HG03520 (cell line): ENCODE measurements around the gene RALGAPB.
A peak's percentile ranks its signal among the peaks of the same experiment; 100 is the strongest.
"Not testable (repeated sequence)": the region's sequence is repeated elsewhere in the genome, so short reads cannot be mapped to it uniquely, and the experiment has no call there.

Experiments used
- ATAC-seq: cut with Tn5 transposase; IDR thresholded peaks from one replicate; pipeline ENCODE4 v1.9.1; 2021; ENCODE audit warnings: mild to moderate bottlenecking, moderate library complexity; ENCODE audit not compliant: unreplicated experiment

The RALGAPB gene

DNA sequence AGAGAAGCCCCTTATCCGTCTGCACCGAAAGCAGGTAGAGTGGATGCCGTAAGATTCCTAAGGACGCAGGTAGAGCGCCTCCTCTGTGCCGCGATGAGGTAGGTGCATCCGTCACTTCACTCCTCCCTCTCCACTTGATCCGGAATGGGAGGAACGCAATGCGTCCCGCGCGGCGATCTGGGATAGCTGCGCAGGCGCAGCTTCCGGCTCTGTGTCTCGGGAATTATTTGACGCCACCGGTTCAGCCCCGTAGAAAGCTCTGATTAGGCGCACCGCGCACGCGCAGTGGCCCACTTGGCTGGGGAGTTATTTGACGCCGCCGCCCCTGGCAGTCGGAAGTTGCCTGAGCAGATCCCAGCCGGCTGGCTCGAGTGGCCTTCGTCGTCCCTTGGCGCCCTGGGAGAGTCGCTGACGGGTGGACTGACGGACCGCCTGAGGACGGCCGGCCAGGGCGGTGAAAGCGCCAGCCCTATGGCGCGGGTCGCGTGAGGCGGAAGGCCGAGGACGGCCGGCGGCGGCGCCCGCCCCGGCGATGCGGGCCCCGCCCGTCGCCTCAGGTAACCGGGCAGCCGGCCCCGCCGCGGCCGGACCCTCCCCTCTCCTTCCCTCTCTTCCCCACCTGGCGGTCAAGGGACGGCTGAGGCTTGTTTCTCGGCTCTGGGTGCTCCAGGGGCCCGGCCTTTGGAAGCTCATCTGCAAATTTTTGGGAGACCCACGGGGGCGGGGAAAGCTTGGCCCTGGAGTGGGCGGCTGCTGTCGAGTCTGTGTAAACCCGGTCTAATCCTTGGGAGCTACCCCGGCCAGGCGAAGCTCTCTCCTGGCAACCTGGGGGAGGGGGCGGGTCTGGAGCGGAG is at the start of gene RALGAPB:
Gene RALGAPB, plus strand, starts transcription at position 331 of the 854 bp plus-strand sequence. CDS start 15,590 bp downstream, outside the sequence.
- peak; percentile 84 for ATAC-seq

DNA sequence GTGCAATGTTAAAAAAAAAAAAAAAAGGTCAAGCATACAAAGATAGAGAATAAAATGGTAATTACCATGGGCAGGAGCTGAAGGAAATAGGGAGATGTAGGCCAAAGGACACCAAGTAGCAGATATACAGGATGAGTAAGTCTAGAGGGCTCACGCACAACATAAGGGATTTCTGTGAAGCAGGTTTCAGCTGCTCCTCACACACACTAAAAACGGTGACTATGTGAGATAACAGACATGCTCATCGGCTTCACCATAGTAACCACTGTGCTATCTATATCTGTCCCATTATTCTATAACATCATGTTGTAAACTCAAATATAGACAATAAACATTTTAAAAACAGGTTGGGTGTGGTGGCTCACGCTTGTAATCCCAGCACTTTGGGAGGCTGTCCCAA is 49.1 kb upstream of the RALGAPB start:
- ATAC-seq = no peak

DNA sequence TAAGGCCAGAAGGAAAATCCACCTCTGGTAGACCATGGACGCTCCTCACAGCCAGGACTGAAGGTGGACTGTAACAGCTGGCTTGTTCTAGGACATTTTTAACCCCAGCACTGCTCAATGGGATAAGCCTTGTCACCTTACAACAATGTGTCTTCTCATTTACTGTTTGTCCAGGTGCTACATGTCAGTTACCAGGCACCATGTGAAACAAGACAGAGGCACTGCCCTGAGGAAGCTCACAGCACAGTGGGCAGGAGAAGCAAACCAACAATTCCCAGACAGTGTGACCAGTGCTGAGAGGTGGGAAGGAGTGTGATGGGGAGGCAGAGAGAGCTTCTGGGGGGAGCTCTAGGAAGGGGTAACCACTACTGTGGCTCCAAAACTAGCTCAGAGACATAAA is 48.2 kb upstream of the RALGAPB start:
- no peak for ATAC-seq

DNA sequence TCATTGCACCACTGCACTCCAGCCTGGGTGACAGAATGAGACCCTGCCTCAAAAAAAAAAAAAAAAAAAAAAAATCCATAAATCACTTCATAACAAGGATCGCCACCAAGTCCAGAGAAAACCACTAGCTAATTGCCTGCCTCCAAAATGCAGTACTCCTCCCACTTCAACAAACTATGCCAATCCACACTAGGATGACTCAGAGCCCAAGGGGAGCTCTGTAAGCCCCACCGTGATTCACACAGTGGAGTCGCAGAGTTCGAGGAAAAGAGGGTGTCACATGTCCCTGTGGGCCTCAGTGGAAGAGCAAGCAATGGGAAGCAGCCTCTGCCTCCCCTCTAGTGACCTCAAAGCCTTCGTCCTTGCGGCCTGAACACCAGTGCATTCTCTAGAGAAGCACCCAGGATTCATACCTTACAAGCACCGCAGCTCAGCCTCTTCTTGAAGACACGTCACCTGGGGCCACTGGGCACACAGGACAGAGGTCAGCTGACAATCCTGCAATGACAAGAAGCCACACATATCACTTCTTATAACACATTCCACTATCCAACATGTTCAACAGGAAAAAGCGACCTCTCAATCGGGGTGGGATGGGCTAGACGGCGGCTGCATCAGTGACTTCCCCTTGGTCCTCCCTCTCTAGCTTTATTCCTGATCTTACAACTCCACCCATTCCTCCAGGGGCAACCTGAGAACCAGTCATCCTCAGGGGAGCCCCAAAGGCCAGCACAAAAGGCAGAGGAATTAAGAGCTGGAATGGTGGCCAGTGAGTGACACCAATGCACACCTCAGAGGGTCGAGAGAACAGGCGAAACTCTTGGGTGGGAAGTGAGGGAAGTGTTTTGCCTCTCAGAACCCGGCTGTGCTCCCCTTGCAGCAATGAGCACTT is 46.4 kb upstream of the RALGAPB start:
- ATAC-seq = no peak

DNA sequence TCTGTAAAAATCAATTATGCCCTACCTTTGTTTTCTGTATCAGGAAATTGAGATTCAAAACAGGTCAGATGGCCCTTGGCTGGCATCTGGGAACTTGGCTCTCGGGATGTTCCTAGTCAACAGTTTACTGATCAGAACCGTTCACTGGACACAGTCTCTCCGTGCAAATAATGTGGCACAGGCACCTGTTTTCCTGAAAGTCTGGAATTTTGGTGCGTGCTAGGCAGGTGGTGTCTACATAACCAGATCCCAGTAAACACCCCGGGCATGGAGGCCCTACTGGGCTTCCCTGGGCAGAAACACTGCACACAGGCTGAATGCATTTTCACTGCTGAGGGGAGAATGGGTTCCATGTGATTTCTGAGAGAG is 45.0 kb upstream of the RALGAPB start:
- no peak for ATAC-seq

DNA sequence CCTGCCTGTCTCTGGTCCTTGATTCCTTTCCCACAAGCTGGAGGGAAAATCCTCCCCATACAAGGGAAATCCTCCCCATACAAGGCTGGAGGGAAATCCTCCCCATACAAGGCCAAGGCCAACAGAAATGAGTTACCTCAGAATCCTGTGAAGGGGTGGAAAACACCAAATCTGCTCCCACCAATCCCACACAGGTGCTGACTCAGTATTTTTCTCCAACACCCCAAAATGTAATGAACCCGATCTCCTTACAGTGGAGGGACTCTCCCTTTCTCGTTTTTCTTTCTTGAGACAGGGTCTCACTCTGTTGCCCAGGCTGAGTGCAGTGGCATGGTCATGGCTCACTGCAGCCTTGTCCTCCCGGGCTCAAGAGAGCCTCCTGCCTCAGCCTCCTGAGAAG is 43.8 kb upstream of the RALGAPB start:
- ATAC-seq = no peak

DNA sequence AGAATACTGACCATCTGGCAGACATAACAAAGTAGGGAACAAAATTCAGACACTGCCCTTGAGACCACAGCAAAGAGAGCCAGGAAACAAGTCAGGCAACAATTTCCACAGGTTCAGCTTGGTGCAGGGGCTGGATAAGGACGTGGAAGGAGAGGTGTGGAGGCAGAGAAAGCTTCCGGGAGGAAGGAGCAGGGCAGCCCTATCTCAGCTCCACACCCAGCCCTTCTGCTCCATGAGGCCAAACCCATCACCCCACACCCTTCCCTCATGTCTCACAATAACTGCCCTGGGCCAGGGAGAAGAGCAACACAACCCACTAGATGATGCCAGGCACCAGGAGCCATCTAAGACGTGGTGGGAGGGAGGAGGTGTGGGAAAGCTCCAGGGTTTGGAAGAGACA is 43.3 kb upstream of the RALGAPB start:
- no peak for ATAC-seq

DNA sequence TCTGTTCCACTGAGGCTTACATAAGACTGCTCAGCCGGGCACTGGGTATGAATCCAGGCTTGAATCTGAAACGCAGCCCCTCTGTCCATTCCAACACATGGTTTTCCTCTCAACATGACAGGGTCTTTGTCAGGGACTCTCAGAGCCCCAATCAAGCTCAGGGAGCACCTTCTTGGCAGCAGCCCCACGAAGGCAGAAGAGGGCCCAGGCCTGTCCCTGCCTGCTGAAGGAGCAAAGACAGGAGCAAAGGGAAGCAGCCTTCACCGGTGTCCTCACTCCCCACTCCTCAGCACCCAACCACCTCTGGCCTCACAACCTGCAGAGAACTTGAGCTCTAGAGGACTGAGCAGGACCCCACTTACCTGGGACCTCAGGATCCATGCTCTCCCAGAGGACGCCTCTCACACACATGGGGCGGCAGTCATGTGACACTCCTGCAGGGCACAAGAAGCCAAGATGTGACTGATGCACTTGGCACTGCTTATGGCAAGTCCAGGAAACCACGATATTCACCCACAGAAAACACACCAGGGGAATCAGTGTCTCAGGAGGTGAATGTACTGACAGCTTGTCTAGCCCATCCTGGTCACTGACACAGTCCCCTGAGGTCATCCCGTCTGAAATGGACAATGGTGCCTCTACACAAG is 41.8 kb upstream of the RALGAPB start:
- no peak for ATAC-seq

DNA sequence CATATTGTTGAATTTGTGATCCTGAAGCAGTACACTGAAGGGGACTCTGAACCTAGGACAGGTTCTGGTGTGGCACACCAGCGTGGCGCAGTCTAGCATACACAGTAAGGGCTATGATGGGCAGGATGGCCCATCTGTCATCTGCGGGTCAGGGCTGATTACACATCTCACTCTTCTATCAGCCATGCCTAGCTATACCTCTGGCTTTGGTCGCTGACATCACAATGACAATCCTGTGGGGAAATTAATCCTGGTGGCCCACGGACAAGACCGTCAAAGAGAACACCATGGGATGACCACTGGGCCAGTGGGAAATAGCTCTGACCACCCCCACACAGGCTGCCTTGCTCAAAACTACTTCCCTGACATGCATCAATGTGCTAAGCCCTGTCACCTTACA is 40.4 kb upstream of the RALGAPB start:
- no peak for ATAC-seq

DNA sequence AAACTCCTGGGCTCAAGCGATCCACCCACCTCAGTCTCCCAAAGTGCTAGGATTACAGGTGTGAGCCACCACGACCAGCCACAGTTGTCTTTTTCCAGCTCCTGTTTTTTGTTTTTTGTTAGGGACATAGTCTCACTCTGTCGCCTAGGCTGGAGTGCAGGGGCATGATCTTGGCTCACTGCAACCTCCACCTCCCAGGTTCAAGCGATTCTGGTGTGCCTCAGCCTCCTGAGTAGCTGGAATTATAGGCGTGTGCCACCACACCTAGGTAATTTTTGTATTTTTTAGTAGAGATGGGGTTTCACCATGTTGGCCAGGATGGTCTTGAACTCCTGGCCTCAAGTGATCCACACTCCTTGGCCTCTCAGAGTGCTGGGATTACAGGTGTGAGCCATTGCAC is 39.8 kb upstream of the RALGAPB start:
- ATAC-seq = not testable (repeated sequence)

DNA sequence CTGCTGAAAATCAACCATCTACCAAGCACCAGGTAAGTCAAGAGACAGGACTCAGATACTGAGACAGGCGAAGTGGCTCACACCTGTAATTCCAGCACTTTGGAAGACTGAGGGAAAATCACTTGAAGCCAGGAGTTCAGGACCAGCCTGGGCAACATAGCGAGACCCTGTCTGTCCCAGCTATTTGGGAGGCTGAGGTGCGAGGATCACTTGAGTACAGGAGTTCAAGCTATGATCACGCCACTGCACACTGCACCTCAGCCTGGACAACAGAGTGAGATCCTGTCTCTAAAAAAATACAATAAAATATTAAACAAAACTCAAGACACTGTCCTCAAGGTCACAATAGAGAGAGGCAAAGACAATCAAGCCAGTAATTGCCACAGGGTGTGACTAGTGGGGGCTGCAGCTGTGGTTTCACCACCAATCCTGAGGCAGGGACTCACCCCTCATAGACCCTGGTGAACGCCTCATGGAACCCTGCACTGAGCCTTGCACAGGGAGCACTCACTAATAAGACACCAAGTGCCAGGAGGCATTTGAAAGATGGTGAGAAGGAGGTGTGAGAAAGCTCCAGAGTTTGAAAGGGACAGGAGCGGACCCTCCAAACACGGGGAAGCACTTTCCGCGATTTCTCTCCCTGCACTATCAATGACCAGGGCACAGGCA is 39.2 kb upstream of the RALGAPB start:
- ATAC-seq = no peak

DNA sequence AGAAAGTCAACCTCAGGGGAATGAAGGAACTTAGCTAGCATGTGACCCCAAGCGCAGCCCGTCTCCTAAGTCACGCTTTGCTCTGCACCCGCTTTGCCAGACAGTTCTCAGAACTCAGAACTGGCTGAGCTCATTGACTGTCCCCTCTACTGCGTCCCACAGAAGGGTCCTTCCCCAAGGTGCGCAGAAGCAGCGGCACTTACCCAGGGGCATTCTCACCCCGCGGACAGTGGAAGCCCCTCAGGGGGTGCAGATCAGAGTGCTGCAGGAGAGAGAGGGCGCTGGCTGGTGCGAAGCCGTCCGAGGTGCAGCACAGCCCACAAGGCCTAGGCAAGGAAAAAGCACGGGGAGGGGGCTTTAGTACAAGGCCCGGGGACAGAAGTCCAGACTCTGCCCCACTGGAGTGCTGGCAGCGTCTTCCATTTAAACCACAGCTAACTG is 38.3 kb upstream of the RALGAPB start:
- no peak for ATAC-seq

DNA sequence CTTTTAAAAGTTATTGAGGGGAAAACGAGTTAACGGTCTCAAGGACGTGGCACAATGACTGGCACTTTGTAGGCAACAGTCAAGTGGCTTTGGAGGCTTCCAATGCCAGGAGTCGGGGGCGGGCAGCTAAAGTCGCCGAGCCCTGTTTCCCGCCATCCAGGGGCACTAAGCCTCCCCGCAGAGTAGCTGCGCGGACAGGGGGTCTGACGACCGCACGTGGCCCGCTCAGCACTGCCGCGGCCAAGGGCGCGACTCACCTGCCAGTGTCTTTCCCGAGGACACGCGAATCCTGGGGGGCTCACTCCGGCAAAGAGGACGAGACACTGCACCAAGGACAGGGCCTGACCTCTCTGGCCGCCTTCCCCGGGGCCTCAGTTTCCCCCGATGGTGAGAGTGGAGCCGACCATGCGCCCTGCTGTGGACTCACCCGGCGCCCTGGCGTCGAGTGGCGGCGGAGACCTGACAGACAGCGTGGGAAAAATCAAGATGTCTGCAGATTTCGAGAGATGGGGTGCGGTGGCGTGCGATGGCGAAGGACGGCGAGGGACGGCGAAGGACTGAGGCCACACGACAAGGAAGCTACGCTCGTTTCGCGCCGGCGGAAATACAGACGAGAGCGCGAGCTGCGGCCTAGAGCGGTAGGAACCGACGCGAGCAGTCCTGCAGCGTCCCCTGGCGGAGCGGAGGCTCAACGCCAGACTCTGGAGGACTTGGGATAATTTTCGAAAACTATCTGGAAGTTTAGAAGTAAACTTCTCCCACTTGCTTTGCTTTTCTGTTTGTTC is 37.7 kb upstream of the RALGAPB start, which contains the start of gene SNHG17:
Gene SNHG17, minus strand, starts transcription at position 559 of the 785 bp plus-strand sequence.
- ATAC-seq = peak; percentile 49

DNA sequence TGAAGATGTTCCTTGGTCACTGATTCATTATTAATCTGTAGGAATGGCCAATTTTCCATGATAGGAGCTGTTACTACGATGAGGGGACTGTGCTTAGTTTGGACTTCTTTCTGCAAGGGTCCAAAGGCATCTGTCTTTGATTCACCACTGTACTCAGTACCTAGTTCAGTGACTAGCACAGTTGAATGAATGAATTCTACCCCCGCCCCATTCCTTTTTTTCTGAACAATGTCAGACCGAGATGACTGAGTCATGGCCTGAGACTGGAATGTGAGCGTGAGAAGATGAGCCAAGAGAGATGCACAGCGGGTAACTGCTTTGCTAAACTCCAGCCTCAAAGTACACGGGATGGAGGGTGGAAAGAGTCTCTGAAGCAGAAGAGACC is 37.1 kb upstream of the RALGAPB start:
- no peak for ATAC-seq

DNA sequence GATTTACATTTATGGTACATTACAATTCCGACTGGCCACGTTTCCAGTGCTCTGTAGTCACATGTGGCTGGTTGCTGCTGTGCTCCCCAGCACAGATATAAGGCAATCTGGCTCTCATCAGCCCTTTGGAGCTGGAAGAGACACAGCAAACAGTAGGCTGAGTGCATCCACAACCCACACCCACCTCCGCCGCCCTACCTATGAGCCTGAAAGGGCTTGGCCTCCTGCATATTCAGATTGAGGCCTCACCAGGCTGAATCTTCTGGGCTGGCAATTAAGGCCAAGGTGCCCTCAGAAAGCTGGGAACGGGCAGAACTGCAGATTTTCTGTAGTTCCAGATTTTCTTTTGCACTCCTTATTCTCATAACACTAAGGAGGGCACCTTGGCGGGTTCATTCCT is 34.8 kb upstream of the RALGAPB start:
- ATAC-seq = no peak

DNA sequence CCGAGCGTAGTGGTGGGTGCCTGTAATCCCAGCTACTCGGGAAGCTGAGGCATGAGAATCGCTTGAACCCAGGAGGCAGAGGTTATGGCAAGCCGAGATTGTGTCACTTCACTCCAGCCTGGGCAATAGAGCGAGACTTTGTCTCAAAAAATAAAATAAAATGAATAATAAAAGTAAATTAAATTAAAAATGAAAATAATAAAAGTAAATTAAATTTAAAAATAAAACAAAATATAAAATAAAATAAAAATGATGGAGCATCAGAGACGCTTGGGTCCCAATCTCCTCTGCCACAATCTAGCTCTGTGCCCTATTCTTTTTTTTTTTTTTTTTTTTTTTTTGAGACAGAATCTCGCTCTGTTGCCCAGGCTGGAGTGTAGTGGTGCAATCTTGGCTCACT is 31.5 kb upstream of the RALGAPB start:
- not testable (repeated sequence) for ATAC-seq

DNA sequence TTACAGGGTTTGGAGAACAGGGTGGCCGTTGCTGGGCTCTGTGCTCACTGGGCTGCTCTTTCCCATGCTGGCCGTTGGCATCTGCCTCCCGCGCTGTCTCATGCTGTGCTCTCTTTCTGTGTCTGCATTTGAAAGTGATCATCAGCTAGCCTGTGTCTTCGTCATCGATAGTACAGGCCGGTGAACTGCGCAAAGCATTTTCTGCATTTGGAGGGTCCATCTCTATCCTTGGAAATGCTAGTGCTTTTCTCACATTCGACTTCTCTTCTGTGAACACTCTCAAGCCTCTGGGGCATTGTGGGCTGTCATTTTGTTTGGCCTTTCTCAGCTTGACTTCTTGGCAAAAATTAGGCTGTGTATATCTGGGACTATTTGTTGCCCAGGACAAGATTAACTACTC is 30.7 kb upstream of the RALGAPB start:
- ATAC-seq = no peak

DNA sequence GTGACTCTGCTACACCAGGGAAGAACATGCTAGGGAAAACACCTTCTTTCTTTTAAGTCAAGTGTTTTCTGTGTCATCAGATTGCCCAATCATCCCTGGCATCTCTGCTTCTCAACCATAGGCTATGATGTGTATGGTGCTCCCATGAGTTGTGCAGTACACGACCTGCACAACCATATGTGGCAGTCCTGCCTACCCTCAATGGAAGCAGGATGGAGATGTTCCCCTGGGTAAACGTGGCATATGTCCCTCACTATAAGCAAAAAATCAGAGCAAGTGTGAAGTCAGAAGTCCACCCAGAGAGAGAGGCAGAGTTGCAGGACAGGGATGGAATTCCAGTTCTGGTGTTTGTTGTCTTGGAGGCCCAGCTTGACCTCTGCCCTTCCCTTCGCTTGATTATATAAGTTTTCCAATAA is 27.3 kb upstream of the RALGAPB start:
- no peak for ATAC-seq

DNA sequence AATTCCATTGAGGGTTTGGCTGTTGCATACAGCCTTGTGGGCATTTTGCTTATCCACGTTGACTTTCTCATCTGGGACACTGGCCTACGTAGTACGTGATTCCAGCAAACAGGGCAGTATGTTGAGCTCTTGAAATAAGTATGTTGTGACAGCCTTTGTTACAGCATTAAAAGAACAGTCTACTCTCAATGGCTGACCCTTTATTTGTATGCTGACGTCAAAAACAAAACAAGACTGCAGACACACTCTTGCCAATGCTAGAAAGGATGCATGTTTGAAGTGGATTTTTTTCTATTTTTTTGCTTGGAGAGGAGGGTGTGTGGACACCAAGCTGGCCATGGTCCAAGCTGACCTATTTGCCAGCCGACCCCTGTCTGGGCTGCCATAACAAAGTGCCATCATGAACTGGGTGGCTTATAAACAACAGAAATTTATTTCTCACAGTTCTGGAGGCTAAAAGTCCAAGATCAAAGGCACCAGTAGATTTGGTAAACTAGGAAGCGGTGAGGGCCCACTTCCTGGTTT is 26.7 kb upstream of the RALGAPB start:
- ATAC-seq = no peak
